Measurements from ENCODE around the gene FGF21. TPM values are rescaled to one million over a fixed set of nuclear protein-coding genes. Genes with fewer than 3 reads are reported as not detected.
A peak's percentile ranks its signal among the peaks of the same experiment; 100 is the strongest.

FGF21 gene
- total RNA-seq, 1 donor from 2014 or later: not detected

DNA sequence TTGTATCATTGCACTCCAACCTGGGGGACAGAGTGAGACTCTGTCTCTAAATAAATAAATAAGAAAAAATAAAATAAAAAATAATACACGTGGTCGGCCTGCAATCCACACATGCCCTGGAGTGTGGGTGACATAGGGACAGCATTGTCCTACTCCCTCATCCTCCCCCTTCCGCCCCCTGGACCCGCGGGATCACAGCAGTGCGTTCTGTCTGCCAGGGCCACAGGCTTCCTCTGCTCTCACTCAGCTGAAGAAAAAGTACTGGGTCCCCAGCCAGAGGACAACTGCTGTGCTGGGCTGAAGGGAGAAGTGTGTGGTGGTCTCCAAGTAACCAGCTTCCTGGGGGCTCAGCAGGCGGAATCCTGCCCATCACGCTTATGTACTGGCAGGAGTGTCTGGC lies 49.2 kb downstream of the FGF21 start:
- TF ChIP-seq, protein P1, sequence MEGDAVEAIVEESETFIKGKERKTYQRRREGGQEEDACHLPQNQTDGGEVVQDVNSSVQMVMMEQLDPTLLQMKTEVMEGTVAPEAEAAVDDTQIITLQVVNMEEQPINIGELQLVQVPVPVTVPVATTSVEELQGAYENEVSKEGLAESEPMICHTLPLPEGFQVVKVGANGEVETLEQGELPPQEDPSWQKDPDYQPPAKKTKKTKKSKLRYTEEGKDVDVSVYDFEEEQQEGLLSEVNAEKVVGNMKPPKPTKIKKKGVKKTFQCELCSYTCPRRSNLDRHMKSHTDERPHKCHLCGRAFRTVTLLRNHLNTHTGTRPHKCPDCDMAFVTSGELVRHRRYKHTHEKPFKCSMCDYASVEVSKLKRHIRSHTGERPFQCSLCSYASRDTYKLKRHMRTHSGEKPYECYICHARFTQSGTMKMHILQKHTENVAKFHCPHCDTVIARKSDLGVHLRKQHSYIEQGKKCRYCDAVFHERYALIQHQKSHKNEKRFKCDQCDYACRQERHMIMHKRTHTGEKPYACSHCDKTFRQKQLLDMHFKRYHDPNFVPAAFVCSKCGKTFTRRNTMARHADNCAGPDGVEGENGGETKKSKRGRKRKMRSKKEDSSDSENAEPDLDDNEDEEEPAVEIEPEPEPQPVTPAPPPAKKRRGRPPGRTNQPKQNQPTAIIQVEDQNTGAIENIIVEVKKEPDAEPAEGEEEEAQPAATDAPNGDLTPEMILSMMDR (IDR thresholded peaks at IDR 0.05; ENCODE audit: insufficient read depth, low read depth, low read length): no peak
- no peak for TF ChIP-seq EZH2 (IDR thresholded peaks at IDR 0.05; ENCODE audit: insufficient read depth, low read length)
- H3K36me3 ChIP-seq (ENCODE audit: insufficient read depth, low read length): no peaks in the 10 kb centered on the region
- H3K9ac ChIP-seq (ENCODE audit: low read length): no peak overlapping the region
- Mint-ChIP-seq H3K27me3 (ENCODE audit: low read depth, unreplicated experiment) (no peaks in the 10 kb centered on the region), H3K4me1 (ENCODE audit: low read depth, unreplicated experiment) (no peaks in the 10 kb centered on the region), H3K27ac (ENCODE audit: unreplicated experiment) (no peak overlapping the region), H3K36me3 (ENCODE audit: low read depth, unreplicated experiment) (peaks cover 4% of the 10 kb centered on the region), H3K4me3 (ENCODE audit: unreplicated experiment) (no peak overlapping the region), H3K9me3 (ENCODE audit: unreplicated experiment) (no peaks in the 10 kb centered on the region)
- H3K4me2 ChIP-seq (ENCODE audit: low read length): no peak overlapping the region
- no peaks in the 10 kb centered on the region for H3K4me1 ChIP-seq (ENCODE audit: insufficient read depth, low read length)
- no peaks in the 10 kb centered on the region for H3K27me3 ChIP-seq (ENCODE audit: insufficient read depth, low read length)
- no peak overlapping the region for H2AFZ ChIP-seq (ENCODE audit: low read depth, low read length)
- no peak for DNase-seq (ENCODE audit: low read depth)
- no peaks in the 10 kb centered on the region for H4K20me1 ChIP-seq (ENCODE audit: insufficient read depth, low read length)
- H3K79me2 ChIP-seq (ENCODE audit: insufficient read depth, low read length): no peaks in the 10 kb centered on the region
- H3K9me3 ChIP-seq (ENCODE audit: insufficient read depth, low read depth, low read length): no peaks in the 10 kb centered on the region
- no peak for FAIRE-seq
- H3K27ac ChIP-seq (ENCODE audit: low read depth, low read length): no peak overlapping the region
- no peak overlapping the region for H3K4me3 ChIP-seq (ENCODE audit: insufficient read depth, low read depth, low read length)

DNA sequence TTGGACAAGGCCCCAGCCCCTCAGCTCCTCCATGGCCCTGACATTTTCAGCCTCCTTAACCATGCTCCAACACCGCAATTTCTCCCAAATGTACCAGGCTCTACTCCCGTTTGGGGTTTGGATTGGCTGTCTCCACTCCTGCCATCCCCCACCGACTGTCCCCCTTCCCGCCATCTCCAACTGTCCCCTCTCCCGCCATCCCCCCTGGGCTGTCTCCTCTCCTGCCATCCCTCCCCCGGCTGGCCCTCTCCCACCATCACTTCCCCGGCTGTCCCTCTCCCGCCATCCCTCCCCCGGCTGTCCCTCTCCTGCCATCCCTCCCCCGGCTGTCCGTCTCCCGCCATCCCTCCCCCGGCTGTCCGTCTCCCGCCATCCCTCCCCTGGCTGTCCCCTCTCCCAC lies 50.1 kb downstream of the FGF21 start:
- H3K27me3 Mint-ChIP-seq (ENCODE audit: low read depth, unreplicated experiment): no peaks in the 10 kb centered on the region
- DNase-seq (ENCODE audit: low read depth) (no peak), FAIRE-seq (no peak)
- H3K36me3 Mint-ChIP-seq (ENCODE audit: low read depth, unreplicated experiment): peaks cover 4% of the 10 kb centered on the region
- H3K27ac ChIP-seq (ENCODE audit: low read depth, low read length): no peak overlapping the region
- no peak overlapping the region for H3K4me3 Mint-ChIP-seq (ENCODE audit: unreplicated experiment)
- H3K4me3 ChIP-seq (ENCODE audit: insufficient read depth, low read depth, low read length): no peak overlapping the region
- TF ChIP-seq EZH2 (IDR thresholded peaks at IDR 0.05; ENCODE audit: insufficient read depth, low read length): no peak
- TF ChIP-seq, protein P1 (IDR thresholded peaks at IDR 0.05; ENCODE audit: insufficient read depth, low read depth, low read length): no peak
- no peak overlapping the region for H3K27ac Mint-ChIP-seq (ENCODE audit: unreplicated experiment)
- no peaks in the 10 kb centered on the region for H4K20me1 ChIP-seq (ENCODE audit: insufficient read depth, low read length)
- peaks cover 7% of the 10 kb centered on the region for H3K4me1 ChIP-seq (ENCODE audit: insufficient read depth, low read length)
- H3K4me1 Mint-ChIP-seq (ENCODE audit: low read depth, unreplicated experiment): no peaks in the 10 kb centered on the region
- H3K9me3 ChIP-seq (ENCODE audit: insufficient read depth, low read depth, low read length): no peaks in the 10 kb centered on the region
- no peak overlapping the region for H3K9ac ChIP-seq (ENCODE audit: low read length)
- no peak overlapping the region for H3K4me2 ChIP-seq (ENCODE audit: low read length)
- no peak overlapping the region for H2AFZ ChIP-seq (ENCODE audit: low read depth, low read length)
- no peaks in the 10 kb centered on the region for H3K36me3 ChIP-seq (ENCODE audit: insufficient read depth, low read length)
- H3K27me3 ChIP-seq (ENCODE audit: insufficient read depth, low read length): no peaks in the 10 kb centered on the region
- H3K79me2 ChIP-seq (ENCODE audit: insufficient read depth, low read length): no peaks in the 10 kb centered on the region
- H3K9me3 Mint-ChIP-seq (ENCODE audit: unreplicated experiment): no peaks in the 10 kb centered on the region

DNA sequence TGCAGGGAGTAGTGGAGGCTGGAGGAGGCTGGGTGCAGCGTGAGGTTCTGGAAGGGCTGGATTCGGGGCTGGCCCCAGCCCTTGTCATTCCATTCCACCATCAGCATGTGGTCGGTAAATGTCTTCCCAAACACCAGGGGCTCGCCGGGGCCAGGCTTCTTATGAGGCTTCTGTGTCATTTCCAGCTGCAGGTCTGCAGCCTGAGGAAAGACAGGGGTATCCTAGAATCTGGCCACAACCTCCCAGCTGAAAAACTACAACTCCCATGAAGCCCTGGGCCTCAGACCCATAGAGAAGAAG lies 51.1 kb downstream of the FGF21 start:
- Mint-ChIP-seq H3K27ac (ENCODE audit: unreplicated experiment) (no peak overlapping the region), H3K4me1 (ENCODE audit: low read depth, unreplicated experiment) (no peaks in the 10 kb centered on the region), H3K9me3 (ENCODE audit: unreplicated experiment) (no peaks in the 10 kb centered on the region), H3K4me3 (ENCODE audit: unreplicated experiment) (no peak overlapping the region), H3K27me3 (ENCODE audit: low read depth, unreplicated experiment) (no peaks in the 10 kb centered on the region), H3K36me3 (ENCODE audit: low read depth, unreplicated experiment) (peaks cover 4% of the 10 kb centered on the region)
- Histone ChIP-seq H3K27me3 (ENCODE audit: insufficient read depth, low read length) (no peaks in the 10 kb centered on the region), H3K9me3 (ENCODE audit: insufficient read depth, low read depth, low read length) (no peaks in the 10 kb centered on the region), H2AFZ (ENCODE audit: low read depth, low read length) (no peak overlapping the region), H3K4me1 (ENCODE audit: insufficient read depth, low read length) (peaks cover 8% of the 10 kb centered on the region), H3K4me2 (ENCODE audit: low read length) (no peak overlapping the region), H4K20me1 (ENCODE audit: insufficient read depth, low read length) (no peaks in the 10 kb centered on the region), H3K9ac (ENCODE audit: low read length) (no peak overlapping the region), H3K4me3 (ENCODE audit: insufficient read depth, low read depth, low read length) (no peak overlapping the region), H3K36me3 (ENCODE audit: insufficient read depth, low read length) (no peaks in the 10 kb centered on the region), H3K79me2 (ENCODE audit: insufficient read depth, low read length) (no peaks in the 10 kb centered on the region), H3K27ac (ENCODE audit: low read depth, low read length) (no peak overlapping the region)
- DNase-seq (ENCODE audit: low read depth) (peak; percentile 24), FAIRE-seq (no peak)
- TF ChIP-seq, protein P1 (IDR thresholded peaks at IDR 0.05; ENCODE audit: insufficient read depth, low read depth, low read length): no peak
- TF ChIP-seq EZH2 (IDR thresholded peaks at IDR 0.05; ENCODE audit: insufficient read depth, low read length): no peak

All from astrocyte (in vitro differentiated cells and primary cell).